Liver (tissue), 3 donors: ENCODE results near the gene ACACA.

Source experiments
- ATF3 ChIP-seq: IDR thresholded peaks from 2 replicates; pipeline ENCODE4 v1.6.1; 2016; ENCODE audit warnings: antibody characterized with exemption
- CTCF ChIP-seq: fragments of 150-350 bp; IDR thresholded peaks from 2 replicates; pipeline ENCODE4 v1.5.1; 2017; ENCODE audit warnings: improper control_type of control experiment, low read depth, low read length; ENCODE audit not compliant: missing input control
- EGR1 ChIP-seq, 2 donors: IDR thresholded peaks; 2 replicates each; pipeline ENCODE4 v1.6.1; 2016 to 2018; ENCODE audit warnings: antibody characterized with exemption in 2 of 2, low read depth in 2 of 2
- GABPA ChIP-seq, 2 donors: IDR thresholded peaks in 1 of 2; conservative IDR thresholded peaks in 1 of 2; 2 replicates each; pipeline ENCODE4 v1.6.1; 2016; ENCODE audit warnings: antibody characterized with exemption in 2 of 2, mild to moderate bottlenecking in 1 of 2, moderate library complexity in 1 of 2
- NR2F2 ChIP-seq: IDR thresholded peaks from 2 replicates; pipeline ENCODE4 v1.6.1; 2016; ENCODE audit warnings: antibody characterized with exemption
- RAD21 ChIP-seq, 2 donors: IDR thresholded peaks; 2 replicates each; pipeline ENCODE4 v1.6.1; 2016; ENCODE audit warnings: antibody characterized with exemption in 2 of 2, mild to moderate bottlenecking in 2 of 2
- REST ChIP-seq: IDR thresholded peaks from 2 replicates; pipeline ENCODE4 v1.6.1; 2016; ENCODE audit warnings: antibody characterized with exemption, mild to moderate bottlenecking
- SP1 ChIP-seq: IDR thresholded peaks from 2 replicates; pipeline ENCODE4 v1.6.1; 2018; ENCODE audit warnings: antibody characterized with exemption, mild to moderate bottlenecking
- TAF1 ChIP-seq: conservative IDR thresholded peaks from 2 replicates; pipeline ENCODE4 v1.6.1; 2016; ENCODE audit warnings: antibody characterized with exemption, mild to moderate bottlenecking
- YY1 ChIP-seq: IDR thresholded peaks from 2 replicates; pipeline ENCODE4 v1.6.1; 2016; ENCODE audit warnings: antibody characterized with exemption, mild to moderate bottlenecking
- TF ChIP-seq, protein P1 (sequence below): IDR thresholded peaks from 2 replicates; pipeline ENCODE4 v1.6.1; 2016; ENCODE audit warnings: antibody characterized with exemption
- donor health status: healthy.
- donor health status: healthy.

- no peak for TF ChIP-seq CTCF
- no peak for TF ChIP-seq REST
- no peak for TF ChIP-seq RAD21 (IDR thresholded peaks at IDR 0.05)
- no peak for TF ChIP-seq TAF1
- TF ChIP-seq SP1 = no peak
- TF ChIP-seq EGR1 (IDR thresholded peaks at IDR 0.05; ENCODE audit: low read depth in 2 of 2) = no peak
- no peak for TF ChIP-seq GABPA (IDR thresholded peaks at IDR 0.05 in 1 of 2, conservative IDR thresholded peaks at IDR 0.05 in 1 of 2)
- no peak for TF ChIP-seq NR2F2
- TF ChIP-seq, protein P1, sequence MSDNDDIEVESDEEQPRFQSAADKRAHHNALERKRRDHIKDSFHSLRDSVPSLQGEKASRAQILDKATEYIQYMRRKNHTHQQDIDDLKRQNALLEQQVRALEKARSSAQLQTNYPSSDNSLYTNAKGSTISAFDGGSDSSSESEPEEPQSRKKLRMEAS = no peak
- TF ChIP-seq ATF3 = no peak
- TF ChIP-seq YY1 = no peak
These were observed 84.5 kb downstream of the ACACA start for GRCh38 chr17:37322106-37322505.
